GM12878 (cell line): ENCODE data around the gene KRT78. TPM values are rescaled to one million over a fixed set of nuclear protein-coding genes. Genes with fewer than 3 reads are reported as not detected.

Source experiments
- ATAC-seq: fragments of 200-7000 bp; cut with Tn5 transposase; 3 replicates; pipeline ENCODE4 v1.9.1; 2020; ENCODE audit warnings: mild to moderate bottlenecking, moderate library complexity
- BruUV-seq: library from RNA; stranded (reverse); fragments of 400-500 nt; replicated peaks from 2 replicates; lab custom pipeline; 2021; lab: Mats Ljungman, UMichigan
- CTCF ChIA-PET: fragments of 300-600 bp; sonication (Branson Sonifier 250); formaldehyde crosslinking; extraction: SDS; loops from one replicate; lab custom pipeline; 2021; ENCODE audit warnings: inconsistent platforms; lab: Yijun Ruan, JAX
- POLR2A ChIA-PET: fragments of 350-600 bp; formaldehyde crosslinking; extraction: SDS; loops from one replicate; lab custom pipeline; 2021; ENCODE audit warnings: inconsistent platforms; lab: Charles Lee
- RAD21 ChIA-PET: fragments of 300-600 bp; sonication (Branson Sonifier 250); formaldehyde crosslinking; loops from one replicate; lab custom pipeline; 2023; ENCODE audit warnings: antibody characterized with exemption; ENCODE audit not compliant: unreplicated experiment; lab: Charles Lee
- SMC1A ChIA-PET: fragments of 300-600 bp; sonication (Branson Sonifier 250); formaldehyde crosslinking; loops from one replicate; lab custom pipeline; 2023; ENCODE audit not compliant: unreplicated experiment, uncharacterized antibody; lab: Charles Lee
- DNase-seq: peaks from one replicate; pipeline ENCODE4 v3.0.0-alpha.2; 2011; ENCODE audit warnings: low read depth, low spot score
- FAIRE-seq: peaks from 3 replicates; lab custom pipeline; 2011; peaks lifted over from hg19 to GRCh38; lab: Jason Lieb, UNC
- H2AFZ ChIP-seq: 2 replicates; pipeline ENCODE4 v1.6.0; 2011; ENCODE audit warnings: low read depth, low read length, control low read depth; ENCODE audit not compliant: control insufficient read depth
- H3K27ac ChIP-seq: 2 replicates; pipeline ENCODE4 v1.5.1; 2011; ENCODE audit warnings: control low read depth; ENCODE audit not compliant: control insufficient read depth, insufficient read depth
- H3K27me3 ChIP-seq, 2 experiments: replicated peaks in 1 of 2; 2 replicates each; pipeline versions ENCODE4 v1.6.0 to v1.6.1; 2011; ENCODE audit warnings: low read length in 1 of 2; ENCODE audit not compliant: control insufficient read depth in 2 of 2, insufficient read depth in 2 of 2
- H3K36me3 ChIP-seq, 2 experiments: 2 replicates each; pipeline ENCODE4 v1.5.1; 2011; ENCODE audit warnings: low read length in 1 of 2; ENCODE audit not compliant: control insufficient read depth in 2 of 2, insufficient read depth in 2 of 2
- H3K4me1 ChIP-seq: 2 replicates; pipeline ENCODE4 v1.6.1; 2011; ENCODE audit warnings: mild to moderate bottlenecking, low read length, moderate library complexity, mixed read lengths; ENCODE audit not compliant: control insufficient read depth, insufficient read depth
- H3K4me2 ChIP-seq: 2 replicates; pipeline ENCODE4 v1.6.0; 2011; ENCODE audit warnings: control low read depth; ENCODE audit not compliant: control insufficient read depth, insufficient read depth
- H3K4me3 ChIP-seq: fragments of 200-600 bp; sonication (generic); 2 replicates; pipeline ENCODE4 v1.5.1; 2016
- H3K79me2 ChIP-seq: 2 replicates; pipeline ENCODE4 v1.6.0; 2011; ENCODE audit warnings: low read length; ENCODE audit not compliant: control insufficient read depth, insufficient read depth
- H3K9ac ChIP-seq: 2 replicates; pipeline ENCODE4 v1.8.0; 2011; ENCODE audit warnings: low read length, control low read depth, mixed read lengths; ENCODE audit not compliant: control insufficient read depth, insufficient read depth
- H3K9me3 ChIP-seq: replicated peaks from 3 replicates; pipeline ENCODE4 v1.5.1; 2011; ENCODE audit warnings: mild to moderate bottlenecking, low read length; ENCODE audit not compliant: control insufficient read depth, insufficient read depth
- H4K20me1 ChIP-seq: 2 replicates; pipeline ENCODE4 v1.6.0; 2011; ENCODE audit not compliant: control insufficient read depth, insufficient read depth
- BCL3 ChIP-seq: IDR thresholded peaks from 2 replicates; pipeline ENCODE4 v1.6.1; 2011; ENCODE audit warnings: borderline replicate concordance, low read depth, mild to moderate bottlenecking, moderate library complexity, low read length; ENCODE audit not compliant: insufficient read depth, poor library complexity, severe bottlenecking
- CREB1 ChIP-seq: IDR thresholded peaks from 2 replicates; pipeline ENCODE4 v1.6.1; 2012; ENCODE audit warnings: low read depth, mild to moderate bottlenecking, inconsistent platforms
- JUND ChIP-seq: IDR thresholded peaks from 2 replicates; pipeline ENCODE4 v1.6.1; 2012; ENCODE audit warnings: low read depth, mild to moderate bottlenecking, low read length, improper control_type of control experiment, moderate library complexity
- KAT2A ChIP-seq: conservative IDR thresholded peaks from 2 replicates; pipeline ENCODE4 v1.6.1; 2011; ENCODE audit warnings: low read depth, low read length; ENCODE audit not compliant: control insufficient read depth
- MEF2A ChIP-seq: IDR thresholded peaks from 2 replicates; pipeline ENCODE4 v1.6.1; 2011; ENCODE audit warnings: low read depth, mild to moderate bottlenecking, low read length, moderate library complexity; ENCODE audit not compliant: insufficient read depth
- NFXL1 ChIP-seq: fragments of 450-650 bp; IDR thresholded peaks from 2 replicates; pipeline ENCODE4 v1.6.1; 2017; ENCODE audit warnings: antibody characterized with exemption, mild to moderate bottlenecking, borderline replicate concordance
- NKRF ChIP-seq: fragments of 450-650 bp; conservative IDR thresholded peaks from 2 replicates; pipeline ENCODE4 v1.6.1; 2017; ENCODE audit warnings: mild to moderate bottlenecking, moderate library complexity
- NRF1 ChIP-seq: conservative IDR thresholded peaks from 2 replicates; pipeline ENCODE4 v1.6.1; 2011; ENCODE audit warnings: mild to moderate bottlenecking, low read depth, low read length, improper control_type of control experiment
- PAX8 ChIP-seq: fragments of 450-650 bp; IDR thresholded peaks from 2 replicates; pipeline ENCODE4 v1.6.1; 2017; ENCODE audit warnings: mild to moderate bottlenecking, moderate library complexity
- RUNX3 ChIP-seq: IDR thresholded peaks from 2 replicates; pipeline ENCODE4 v1.6.1; 2012; ENCODE audit warnings: low read length, inconsistent platforms
- SPI1 ChIP-seq: IDR thresholded peaks from 2 replicates; pipeline ENCODE4 v1.6.1; 2011; ENCODE audit warnings: low read depth, mild to moderate bottlenecking, low read length, moderate library complexity, borderline replicate concordance; ENCODE audit not compliant: insufficient read depth
- TBL1XR1 ChIP-seq: IDR thresholded peaks from 2 replicates; pipeline ENCODE4 v1.6.1; 2012; ENCODE audit warnings: low read depth, low read length, improper control_type of control experiment
- TCF3 ChIP-seq: IDR thresholded peaks from 2 replicates; pipeline ENCODE4 v1.6.1; 2012; ENCODE audit warnings: low read depth, mild to moderate bottlenecking, low read length, borderline replicate concordance; ENCODE audit not compliant: insufficient read depth
- ZNF274 ChIP-seq: IDR thresholded peaks from one replicate; pipeline ENCODE4 v1.8.0; 2011; ENCODE audit not compliant: insufficient read length, insufficient read depth
- ZNF622 ChIP-seq: fragments of 450-650 bp; IDR thresholded peaks from 2 replicates; pipeline ENCODE4 v1.6.1; 2017; ENCODE audit warnings: mild to moderate bottlenecking, inconsistent platforms
- ZNF687 ChIP-seq: fragments of 450-650 bp; IDR thresholded peaks from 2 replicates; pipeline ENCODE4 v1.6.1; 2017; ENCODE audit warnings: mild to moderate bottlenecking, moderate library complexity
- WGBS: methylation state at CpG from one replicate; pipeline ENCODE4 v1.1.6; 2016; ENCODE audit warnings: low lambda C conversion rate; ENCODE audit not compliant: insufficient replicate concordance, insufficient coverage; ENCODE audit errors: missing lambda C conversion rate; 5-methylcytosine and 5-hydroxymethylcytosine counted together
- in situ Hi-C: fragments of 300-500 bp; cut with MboI; formaldehyde crosslinking; loops from 9 replicates; pipeline ENCODE4 v1.14.3; 2018; ENCODE audit warnings: mixed read lengths
- intact Hi-C: fragments of 100-400 bp; cut with micrococcal nuclease; formaldehyde crosslinking; loops from one replicate; pipeline ENCODE4 v1.14.2; 2022; ENCODE audit not compliant: unreplicated experiment
- polyA plus RNA-seq, 11 experiments: library from polyadenylated mRNA; depleted of rRNA in 4 of 11; unstranded in 6 of 11; stranded (reverse) in 5 of 11; fragments of >200 nt; fragmentation: Nextera tagmentation in 4 of 11; fragmentation: Illumina TruSeq in 1 of 11; extraction: Ambion mirVana in 4 of 11; extraction: Trizol in 1 of 11; gene quantifications; 1 replicate in 1 of 11; 2 replicates in 10 of 11; pipeline versions ENCODE4 v1.2.1 to v1.2.3, GENCODE V29; 2011 to 2016; ENCODE audit warnings: inconsistent platforms in 2 of 11, missing spikeins in 2 of 11, low read depth in 1 of 11
- total RNA-seq, 4 experiments: library from RNA; depleted of rRNA in 3 of 4; stranded (reverse); fragments of >200 nt in 3 of 4; fragmentation: Illumina TruSeq in 1 of 4; extraction: Trizol in 1 of 4; gene quantifications; 2 replicates each; pipeline versions ENCODE4 v1.2.1 to v1.2.3, GENCODE V29; 2013 to 2021

Gene KRT78
- total and polyA plus RNA-seq, 10 of the 15 experiments (the other 5 are each of a cell fraction or from before 2014, with no cell fraction given): 0.07 TPM; not detected in 9

- POLR2A ChIA-PET: no interaction called here
- no peaks in the 10 kb centered on the region for H3K4me1 ChIP-seq
- H3K9me3 ChIP-seq: no peaks in the 10 kb centered on the region
- intact Hi-C loops: no loop called here
- H3K4me2 ChIP-seq: no peak overlapping the region
- no peaks in the 10 kb centered on the region; the same call in 1 of the 2 replicates for H4K20me1 ChIP-seq
- in situ Hi-C loops: no loop called here
- no peak overlapping the region for H3K9ac ChIP-seq
- H3K79me2 ChIP-seq: no peaks in the 10 kb centered on the region
- no peak for ATAC-seq
- H3K36me3 ChIP-seq: no peaks in the 10 kb centered on the region
- BruUV-seq: no TSS peak
- WGBS: 22% methylated on average over 4 of the region's 4 CpGs
- DNase-seq: no peak
- peaks cover 0 to 4% of the 10 kb centered on the region in 2 experiments; a peak in 1 of 4 replicates for H3K27me3 ChIP-seq
- SMC1A ChIA-PET: no interaction called here
- RAD21 ChIA-PET: no interaction called here
- FAIRE-seq: no peak
- CTCF ChIA-PET: no interaction called here
- no peak overlapping the region for H3K27ac ChIP-seq
- no peak overlapping the region for H3K4me3 ChIP-seq
- no peak overlapping the region for H2AFZ ChIP-seq
- TF ChIP-seq NFXL1 (no peak), ZNF687 (no peak), JUND (no peak), MEF2A (no peak), BCL3 (no peak), TCF3 (no peak), KAT2A (no peak), ZNF622 (no peak), ZNF274 (no peak), RUNX3 (no peak), CREB1 (no peak), TBL1XR1 (no peak), SPI1 (no peak), PAX8 (no peak), NKRF (no peak), NRF1 (no peak)
Observed at GRCh38 chr12:52815161-52815560, 33.6 kb downstream of the KRT78 start.
